HG02884 (cell line): ENCODE results near the gene NOL4L.

ENCODE experiments used
- ATAC-seq: cut with Tn5 transposase; IDR thresholded peaks from one replicate; pipeline ENCODE4 v1.9.1; 2021; ENCODE audit warnings: mild to moderate bottlenecking, moderate library complexity; ENCODE audit not compliant: unreplicated experiment

NOL4L gene

DNA sequence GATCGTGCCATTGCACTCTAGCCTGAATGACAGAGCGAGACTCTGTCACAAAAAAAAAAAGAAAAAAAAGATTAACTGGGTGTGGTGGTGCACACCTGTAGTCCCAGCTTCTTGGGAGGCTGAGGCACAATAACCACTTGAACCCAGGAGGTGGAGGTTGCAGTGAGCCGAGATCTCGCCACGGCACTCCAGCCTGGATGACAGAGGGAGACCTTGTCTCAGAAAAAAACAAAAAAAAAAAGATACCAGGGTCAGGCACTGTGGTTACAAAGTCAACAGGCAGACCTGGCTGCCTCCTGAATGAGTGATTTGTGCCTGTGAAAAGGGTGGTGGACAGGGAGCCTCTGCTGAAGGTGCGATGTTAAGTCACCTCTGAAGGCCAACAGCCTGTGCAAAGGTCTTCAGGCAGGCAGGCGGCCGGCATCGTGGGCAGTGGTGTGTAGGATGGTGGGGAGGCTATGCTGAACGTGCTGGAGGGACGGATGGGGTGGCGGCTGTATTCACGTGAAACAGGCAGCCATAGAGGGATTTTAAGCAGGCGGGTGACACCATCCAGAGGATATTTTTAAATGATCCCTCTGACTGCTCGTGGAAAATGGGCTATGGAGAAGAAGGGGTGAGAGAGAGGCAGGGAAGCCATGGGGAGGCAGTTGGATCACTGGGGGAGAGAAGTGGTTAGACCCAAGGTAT is 41.4 kb downstream of the NOL4L start:
- no peak for ATAC-seq

DNA sequence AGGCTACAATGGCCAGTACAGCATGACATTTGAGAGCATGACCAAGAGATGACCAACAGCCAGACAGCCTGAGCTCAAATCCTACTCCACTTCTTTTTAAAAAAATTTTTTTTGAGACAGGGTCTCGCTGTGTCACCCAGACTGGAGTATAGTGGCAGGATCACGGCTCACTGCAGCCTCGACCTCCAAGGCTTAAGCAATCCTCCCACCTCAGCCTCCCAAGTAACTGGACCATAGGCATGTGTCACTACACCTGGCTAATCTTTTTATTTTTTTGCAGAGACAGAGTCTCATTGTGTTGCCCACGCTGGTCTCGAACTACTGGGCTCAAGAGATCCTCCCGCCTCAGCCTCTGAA is 42.9 kb downstream of the NOL4L start:
- ATAC-seq, result no peak

DNA sequence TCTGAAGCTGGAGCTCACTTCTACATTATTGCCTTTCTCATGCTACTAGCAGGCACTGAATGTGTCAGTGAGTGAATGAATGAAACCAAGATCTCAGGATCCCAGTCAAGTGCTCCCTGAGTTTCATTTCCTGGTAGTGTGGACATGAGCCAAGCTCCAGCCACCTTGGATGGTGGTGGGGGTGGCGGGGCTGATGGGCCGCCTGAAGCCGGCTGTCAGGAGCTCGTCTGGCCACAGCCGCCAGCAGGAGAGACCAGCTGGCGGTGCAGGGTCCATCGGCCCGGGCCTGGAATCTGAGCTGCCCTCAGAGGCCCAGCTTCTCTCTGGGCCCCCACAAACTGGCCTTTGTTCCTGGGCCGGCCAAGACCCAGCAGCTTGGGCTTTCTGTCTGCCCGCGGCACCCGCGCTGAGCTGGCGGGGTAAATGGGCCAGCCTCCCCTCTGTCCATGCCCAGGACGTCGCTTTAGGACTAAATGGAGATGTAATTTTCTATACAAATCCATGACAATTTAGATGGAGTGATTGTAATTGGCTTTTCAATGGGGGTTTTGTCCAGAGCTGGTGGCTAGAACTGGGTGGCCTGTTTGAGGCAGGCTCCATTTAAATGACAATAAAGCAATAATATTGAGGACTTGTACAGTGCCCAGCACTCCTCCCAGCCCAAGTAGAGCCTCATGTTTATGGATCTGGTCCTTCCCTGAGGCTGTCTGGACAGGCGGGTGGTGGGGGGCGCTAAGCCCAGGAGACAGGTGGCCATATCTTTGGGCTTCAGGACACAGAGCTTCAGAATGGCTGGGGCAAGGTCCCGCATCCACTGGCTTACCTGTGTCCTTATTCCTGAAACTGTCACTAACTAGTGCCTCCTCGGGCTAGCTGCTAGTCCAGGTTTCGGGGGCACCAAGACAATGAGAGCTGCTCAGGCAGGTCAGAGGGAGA is 43.5 kb downstream of the NOL4L start:
- no peak for ATAC-seq

DNA sequence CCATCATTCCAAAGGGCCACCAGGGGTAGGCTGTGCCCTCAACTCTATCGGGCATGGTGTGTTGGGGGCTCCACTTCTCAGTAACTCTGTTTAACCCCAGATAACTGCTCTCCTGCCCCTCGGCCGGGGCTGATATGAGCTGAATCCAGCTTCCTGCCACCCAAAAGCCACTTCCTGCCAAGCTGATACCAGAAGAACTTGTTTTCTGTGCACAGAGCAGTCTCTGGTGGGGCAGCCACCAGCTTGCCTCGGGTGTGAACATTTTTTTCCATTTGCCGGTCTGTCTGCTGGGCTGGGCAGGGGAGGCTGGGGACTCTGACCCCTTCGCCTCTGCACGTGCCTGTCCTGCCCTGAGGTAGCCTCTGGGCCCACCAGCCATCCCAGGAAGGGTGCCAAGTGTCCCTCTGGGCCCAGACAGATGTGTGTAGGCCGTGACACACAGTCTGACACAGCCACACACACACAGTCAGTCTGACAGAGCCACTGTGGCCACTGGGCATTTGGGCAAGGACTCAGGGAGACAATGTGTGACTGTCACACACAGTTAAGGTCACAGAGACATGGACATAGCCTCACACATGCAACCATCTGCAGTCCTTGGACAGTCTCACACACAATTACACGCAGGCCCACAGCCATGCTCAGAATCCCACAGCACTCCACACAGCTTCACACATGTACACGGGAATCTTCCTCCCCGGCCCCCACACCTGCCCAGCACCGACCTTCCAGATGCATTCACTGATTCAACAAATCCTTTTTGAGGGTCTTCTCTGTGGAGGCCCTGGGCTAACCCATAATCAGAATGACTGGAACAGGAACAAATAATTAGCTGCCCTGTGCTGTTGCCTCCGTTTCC is 45.1 kb downstream of the NOL4L start:
- ATAC-seq, result no peak

DNA sequence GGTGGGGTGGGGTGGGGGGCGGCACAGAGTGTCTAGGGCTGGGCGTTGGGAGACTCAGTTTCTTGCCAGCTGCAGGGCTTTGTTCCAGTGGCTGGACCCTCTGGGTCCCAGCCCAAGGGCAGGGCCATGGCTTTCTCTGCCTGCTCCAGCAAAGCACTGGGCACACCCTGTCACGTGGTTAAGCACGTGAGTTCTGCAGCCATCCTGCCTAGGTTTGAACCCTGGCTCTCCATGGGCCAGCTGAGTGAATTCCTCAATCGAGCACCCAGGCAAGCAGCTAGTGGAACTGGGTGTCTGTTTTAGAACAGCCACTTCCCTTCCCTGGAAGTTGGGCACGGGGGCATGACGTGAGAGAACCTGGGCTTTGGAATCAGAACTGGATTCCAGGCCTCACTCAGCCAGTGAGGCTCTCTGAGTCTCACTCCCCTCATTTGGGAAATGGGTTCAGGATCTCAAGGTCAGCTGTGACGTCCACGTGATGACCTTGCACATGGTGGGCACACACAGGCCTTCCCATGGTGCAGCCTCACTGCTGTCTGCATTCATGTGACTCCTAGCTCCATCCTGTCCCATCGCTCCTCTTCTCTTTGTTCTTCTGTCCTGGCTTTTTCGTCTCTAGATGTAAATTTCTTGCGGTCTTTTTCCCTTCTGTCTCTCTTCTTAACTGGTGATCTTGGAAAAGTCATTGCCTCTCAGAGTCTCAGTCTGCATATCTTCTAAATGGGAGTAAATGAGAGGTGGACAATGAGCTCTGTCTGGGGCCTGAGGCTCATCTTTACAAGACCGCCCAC is 45.9 kb downstream of the NOL4L start:
- no peak for ATAC-seq

DNA sequence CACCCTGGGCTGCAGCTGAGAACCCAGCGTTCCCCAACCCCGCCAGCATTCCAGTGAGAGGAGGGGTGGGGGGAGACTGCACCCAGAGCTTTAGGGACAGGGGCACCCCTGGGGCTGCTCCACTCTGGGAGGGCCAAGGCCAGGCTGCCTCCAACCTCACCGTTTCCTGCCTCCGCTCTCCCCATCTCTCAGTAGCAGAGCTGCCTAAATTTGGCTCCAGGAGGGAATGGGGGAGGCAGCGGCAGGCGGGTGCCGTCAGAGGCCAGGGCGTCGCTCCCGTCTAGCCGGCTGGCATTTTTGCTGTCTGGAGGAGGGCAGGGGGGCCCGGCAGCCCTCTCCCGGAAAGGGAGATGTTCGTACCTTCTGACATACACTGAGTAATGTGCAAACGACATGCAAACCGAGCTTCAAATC is 46.6 kb downstream of the NOL4L start:
- no peak for ATAC-seq

DNA sequence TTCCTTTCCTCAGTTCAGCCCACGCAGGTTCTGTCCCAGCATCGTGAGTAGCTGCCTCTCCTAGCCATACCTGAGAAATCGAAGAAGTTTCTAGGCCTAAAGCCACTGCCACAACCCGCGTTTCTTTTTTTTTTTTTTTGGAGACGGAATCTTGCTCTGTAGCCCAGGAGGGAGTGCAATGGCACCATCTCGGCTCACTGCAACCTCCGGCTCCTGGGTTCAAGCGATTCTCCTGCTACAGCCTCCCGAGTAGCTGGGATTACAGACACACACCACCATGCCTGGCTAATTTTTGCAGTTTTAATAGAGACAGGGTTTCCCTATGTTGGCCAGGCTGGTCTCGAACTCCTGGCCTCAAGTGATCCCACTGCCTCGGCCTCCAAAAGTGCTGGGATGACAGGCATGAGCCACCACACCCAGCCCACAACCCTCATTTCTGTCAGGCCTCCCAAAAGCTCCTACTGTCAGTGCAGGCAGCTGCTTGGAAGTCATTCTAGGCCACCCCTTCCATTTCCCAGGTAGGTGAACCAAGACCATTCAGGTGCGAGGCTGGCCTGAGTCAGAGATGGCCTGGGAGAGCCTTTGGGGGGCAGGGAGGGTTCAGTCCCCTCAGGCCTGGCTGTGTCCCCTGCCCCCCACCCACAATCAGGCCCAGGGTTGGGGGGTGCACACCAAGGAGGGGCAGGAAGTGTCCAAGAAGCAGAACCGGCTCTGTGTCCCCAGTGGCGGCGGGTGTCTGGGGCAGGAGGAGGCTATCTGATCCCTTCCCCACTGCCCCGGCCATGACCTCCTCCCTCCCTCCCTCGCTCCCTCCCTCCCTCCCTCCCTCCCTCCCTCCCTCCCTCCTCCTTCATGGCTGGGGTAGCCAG is 47.2 kb downstream of the NOL4L start:
- no peak for ATAC-seq

DNA sequence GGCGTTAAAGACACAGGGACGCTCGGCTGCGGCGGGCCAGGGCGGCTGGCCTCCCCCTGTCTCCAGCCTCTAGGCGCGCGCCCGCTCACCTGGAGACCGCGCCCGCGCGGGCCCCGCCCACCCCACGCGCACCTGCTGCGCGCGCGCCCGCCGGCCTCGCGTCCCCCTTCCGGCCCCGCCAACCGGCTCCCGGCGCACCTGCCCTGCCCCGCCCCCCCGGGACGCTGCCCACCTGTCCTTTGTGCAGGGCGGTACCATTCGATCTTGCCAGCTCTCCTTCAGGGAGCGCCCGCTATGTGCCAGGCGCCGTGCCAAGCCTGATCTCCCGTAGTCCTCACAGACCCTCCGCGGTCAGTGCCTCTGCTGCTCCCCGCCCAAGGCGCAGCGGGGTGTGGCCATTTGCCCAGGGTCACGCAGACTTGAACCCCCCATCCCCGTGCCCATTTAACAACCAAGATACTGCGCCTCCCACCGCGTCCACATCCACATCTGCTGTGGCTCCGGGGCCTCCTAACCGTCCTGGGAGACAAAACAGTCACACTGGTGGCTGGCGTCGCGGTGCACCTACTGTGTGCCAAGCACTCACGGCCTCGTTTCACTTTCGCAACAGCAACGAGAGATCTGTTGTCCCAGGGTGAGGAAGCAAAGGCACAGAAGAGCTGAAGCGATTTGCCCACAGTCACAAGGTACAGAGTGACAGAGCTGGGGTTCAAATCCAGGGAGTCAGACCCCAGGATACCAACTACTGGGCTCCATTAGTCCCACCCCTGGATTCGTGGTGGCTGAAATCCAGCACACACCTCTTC is 48.1 kb downstream of the NOL4L start:
- ATAC-seq, result no peak

DNA sequence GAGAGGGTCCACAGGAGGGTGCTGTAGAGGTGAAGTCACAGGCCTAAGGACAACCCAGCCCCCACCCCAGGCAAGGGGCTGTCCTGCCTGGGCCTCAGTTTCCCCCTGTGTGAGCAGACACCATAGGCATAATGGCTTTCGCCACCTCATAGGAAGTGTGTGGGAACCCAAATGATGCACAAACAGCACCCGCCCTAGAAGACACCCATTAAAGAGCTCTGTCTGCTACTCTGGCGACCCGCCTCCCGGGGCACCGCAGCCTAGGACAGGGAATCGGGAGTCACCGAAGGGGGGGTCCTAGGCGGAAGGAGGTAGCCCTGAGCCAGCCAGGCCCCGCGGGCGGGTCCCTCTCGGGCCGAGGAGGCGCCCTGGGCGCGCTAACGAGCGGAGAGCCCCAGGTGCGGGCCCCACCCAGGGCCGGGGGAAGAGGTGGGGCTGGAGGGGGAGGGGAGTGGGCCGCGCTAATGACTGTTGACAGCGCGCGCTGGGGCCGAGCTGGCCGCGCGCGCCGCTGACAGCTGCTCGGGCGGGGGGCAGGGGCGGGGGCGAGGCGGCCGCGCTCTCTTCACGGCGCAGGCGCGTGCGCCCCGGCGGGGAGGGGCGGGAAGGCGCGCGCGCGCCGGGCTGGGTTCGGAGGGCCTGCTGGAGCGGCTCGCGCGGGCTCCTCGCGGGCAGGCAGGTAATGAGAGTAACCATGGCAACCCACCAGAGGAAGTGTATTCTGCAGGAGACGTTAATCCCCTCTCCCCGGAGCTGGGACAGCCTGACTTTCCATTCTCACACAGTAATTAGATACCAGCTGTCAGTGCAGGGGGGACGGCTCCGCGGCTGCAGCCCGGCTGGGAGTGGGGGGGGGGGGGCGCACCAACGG is 48.9 kb downstream of the NOL4L start:
- peak; percentile 37 for ATAC-seq

DNA sequence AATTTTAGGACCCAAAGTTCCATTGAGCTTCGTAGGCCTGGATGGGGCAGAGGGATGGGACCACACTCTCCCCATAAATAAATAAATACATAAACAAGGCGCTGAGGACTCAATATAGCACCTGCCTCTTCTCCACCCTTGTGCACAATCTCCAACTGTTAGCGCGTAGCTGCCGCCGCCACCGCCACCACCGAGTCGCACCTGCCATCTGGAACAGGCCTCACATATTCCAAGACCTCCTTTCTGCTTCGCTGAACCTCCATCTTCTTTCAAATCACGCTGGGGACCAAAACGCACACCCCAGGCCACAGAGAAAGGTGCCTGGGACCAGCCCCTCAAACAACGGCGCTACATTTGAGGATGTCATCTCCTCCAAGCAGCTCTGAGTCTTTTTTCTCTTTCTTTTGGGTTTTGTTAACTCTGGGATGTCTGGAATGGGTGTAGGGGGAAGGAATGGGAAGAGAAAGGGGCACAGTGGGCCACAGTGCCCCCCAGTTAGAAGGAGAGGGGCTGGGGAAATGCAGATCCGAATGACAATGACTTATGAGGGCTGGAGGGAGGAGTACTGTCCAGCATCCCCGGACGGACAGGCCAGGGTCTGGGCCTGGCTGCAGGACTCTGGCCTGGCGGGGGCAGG is 49.7 kb downstream of the NOL4L start:
- ATAC-seq, result no peak

DNA sequence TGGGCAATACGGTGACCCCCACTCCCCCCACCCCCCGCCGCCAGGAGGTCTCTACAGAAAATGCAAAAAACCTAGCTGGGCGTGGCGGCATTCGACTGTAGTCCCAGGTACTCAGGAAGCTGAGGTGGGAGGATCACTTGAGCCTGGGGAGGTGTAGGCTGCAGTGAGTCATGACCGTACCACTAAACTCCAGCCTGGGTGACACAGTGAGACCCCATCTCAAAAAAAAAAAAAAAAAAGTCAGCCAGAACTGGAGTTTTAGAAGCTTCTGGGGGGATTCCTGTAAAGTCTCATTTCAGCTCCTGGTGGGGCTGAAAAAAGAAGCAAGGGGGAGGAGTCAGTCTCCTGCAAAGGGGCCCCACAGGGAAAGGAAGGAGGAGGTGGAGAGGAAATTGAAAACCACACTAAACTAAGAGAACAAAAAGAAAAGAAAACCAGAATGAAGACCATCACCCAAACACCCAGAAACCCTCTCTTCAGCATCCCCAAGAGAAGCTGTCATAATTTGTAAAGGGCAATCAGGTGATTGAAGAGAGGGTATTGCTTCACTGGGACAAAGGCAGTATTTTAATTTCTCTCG is 50.4 kb downstream of the NOL4L start:
- no peak for ATAC-seq

DNA sequence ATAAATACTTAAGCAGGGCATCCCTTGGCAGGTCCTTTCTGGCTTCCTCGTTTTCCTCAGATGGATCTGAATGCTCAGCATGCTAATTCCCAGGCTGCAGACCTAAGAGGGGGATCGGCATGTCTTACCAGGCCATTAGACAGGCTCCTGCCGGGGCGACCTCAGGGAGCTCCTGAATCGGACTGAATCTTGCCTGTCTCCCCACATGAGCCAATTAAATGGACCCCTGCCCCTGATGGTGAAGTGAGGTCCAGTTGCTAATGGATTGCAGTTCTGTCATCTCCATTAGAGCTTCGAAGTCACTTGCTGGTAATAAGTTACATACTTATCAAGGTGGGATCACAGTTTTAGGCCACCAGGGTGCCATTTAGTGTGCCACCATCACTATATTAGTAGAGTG is 51.4 kb downstream of the NOL4L start:
- no peak for ATAC-seq

DNA sequence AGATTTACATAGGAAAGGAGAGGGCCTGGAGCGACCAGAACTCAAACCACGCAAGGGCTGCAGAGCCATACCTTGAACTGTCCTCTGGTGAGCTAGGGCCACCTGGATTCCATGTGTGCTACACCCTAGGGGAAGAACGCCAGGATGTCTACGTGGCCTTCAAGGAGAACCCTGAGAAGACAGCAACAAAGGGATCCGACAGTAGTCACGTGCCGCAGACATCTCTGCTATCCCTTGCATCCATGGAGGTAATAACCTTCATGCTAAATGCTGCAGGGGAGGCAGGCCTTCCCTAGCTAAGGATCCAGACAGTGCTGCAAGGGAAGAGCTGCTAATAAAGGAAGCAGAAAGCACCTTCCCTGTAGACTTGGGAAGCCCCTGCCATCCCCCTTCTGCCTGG is 52.9 kb downstream of the NOL4L start:
- ATAC-seq, result no peak

DNA sequence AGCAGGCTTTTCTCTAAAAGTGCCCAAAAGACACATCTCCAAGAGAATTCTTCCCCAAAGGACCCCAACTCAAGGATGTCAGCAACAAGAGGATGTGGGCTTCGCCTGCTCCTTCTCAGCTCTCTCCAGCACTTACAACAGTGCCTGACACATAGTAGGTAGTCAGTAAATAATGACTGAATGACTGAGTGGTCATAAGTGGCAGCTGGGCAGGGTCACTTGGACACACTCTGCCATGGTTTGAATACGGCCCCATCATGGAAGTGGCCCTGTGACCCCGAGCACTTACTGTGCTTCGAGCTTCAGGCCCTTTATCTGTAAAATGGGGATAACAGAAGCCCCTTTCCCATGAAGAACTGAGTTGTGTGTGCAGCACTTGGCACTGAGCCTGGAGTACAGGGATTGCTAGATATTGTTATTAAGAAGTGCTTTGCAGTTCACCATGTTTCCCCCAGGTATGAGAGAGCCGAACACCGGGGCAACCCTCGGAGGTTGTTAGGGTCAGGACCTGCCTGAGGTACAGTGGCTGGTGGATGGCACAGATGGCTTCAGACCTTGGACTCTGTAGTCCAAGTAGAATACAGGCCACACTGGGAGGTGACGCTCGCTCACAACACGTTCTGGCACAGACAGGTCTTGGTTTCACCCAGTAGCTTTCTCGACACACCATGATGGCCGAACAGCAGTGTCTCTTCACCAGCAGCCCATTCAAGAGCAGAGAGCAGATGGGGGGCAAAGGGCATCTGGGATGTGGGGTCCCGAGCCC is 56.0 kb downstream of the NOL4L start:
- no peak for ATAC-seq

DNA sequence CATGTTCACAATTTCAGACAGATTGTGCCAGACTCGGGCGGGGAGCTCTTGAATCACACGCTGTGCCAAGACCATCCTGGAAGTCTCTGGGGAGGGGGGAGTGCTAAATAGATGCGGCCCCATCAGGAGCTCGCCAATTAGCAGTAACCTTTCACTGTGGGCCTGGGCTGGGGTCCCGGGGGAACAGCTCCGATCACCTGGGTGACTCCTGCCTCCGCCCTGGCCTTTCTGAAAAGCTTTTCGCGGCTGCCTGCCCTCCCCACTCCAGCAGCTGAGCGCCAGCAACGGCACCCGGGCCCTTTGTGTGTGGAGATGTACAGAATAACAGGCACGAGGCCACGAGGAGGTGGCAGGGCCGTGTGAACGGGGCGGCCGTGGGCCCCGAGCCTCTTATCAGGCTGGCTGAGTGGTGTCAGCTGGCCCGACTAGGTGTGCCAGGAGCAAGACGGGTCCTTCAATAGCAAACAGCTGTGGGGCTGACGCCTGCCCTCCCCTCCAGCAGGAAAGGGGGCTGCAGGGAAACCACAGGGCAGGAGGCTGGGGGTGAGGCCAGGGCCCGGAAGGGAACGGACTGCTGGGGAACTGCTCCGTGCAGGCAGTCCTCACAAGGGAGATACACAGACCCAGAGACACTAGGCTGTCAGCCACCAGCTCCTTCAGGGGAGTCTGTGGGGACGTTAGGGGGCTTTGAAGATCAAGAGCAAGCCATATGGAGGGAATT is 56.8 kb downstream of the NOL4L start:
- no peak for ATAC-seq
